Adrenal gland (tissue), 12 donors: ENCODE measurements around the gene ALDH3A2. TPM values are rescaled to one million over a fixed set of nuclear protein-coding genes. Genes with fewer than 3 reads are reported as not detected.
A peak's percentile ranks its signal among the peaks of the same experiment; 100 is the strongest.

ENCODE experiments used
- DNase-seq, 7 donors: peaks; one replicate each; pipeline ENCODE4 v3.0.0-alpha.2; 2019 to 2020
- H3K27ac ChIP-seq, 5 donors: fragments of 200-600 bp; sonication (generic) in 4 of 5; 1 replicate in 3 of 5; 2 replicates in 2 of 5; pipeline versions ENCODE4 v1.5.1 to v1.8.0; 2016 to 2020; ENCODE audit warnings: mild to moderate bottlenecking in 1 of 5
- H3K27me3 ChIP-seq: fragments of 200-600 bp; 2 replicates; pipeline ENCODE4 v1.8.0; 2021
- H3K36me3 ChIP-seq, 2 donors: fragments of 200-600 bp; replicated peaks in 1 of 2; 1 replicate in 1 of 2; 2 replicates in 1 of 2; pipeline versions ENCODE4 v1.5.1 to v1.8.0; 2018 to 2022
- H3K4me1 ChIP-seq, 2 donors: fragments of 200-600 bp; replicated peaks in 1 of 2; 1 replicate in 1 of 2; 2 replicates in 1 of 2; pipeline versions ENCODE4 v1.5.1 to v1.8.0; 2018 to 2021
- H3K4me3 ChIP-seq, 4 donors: fragments of 200-600 bp; sonication (generic) in 3 of 4; one replicate each; pipeline ENCODE4 v1.5.1; 2016 to 2018
- H3K9me3 ChIP-seq, 3 donors: fragments of 200-600 bp; sonication (generic) in 1 of 3; replicated peaks in 1 of 3; 1 replicate in 2 of 3; 2 replicates in 1 of 3; pipeline versions ENCODE4 v1.5.1 to v1.8.0; 2016 to 2021
- POLR2A ChIP-seq, 2 donors: fragments of 450-650 bp; IDR thresholded peaks; one replicate each; pipeline ENCODE4 v1.6.1; 2017; ENCODE audit warnings: antibody characterized with exemption in 2 of 2, mild to moderate bottlenecking in 2 of 2, moderate library complexity in 1 of 2
- WGBS, 4 donors: extraction: QIAGEN DNeasy Blood & Tissue Kit in 2 of 4; methylation state at CpG; one replicate each; pipeline versions ENCODE4 v1.1.5 to v1.1.7; 2013 to 2017; 5-methylcytosine and 5-hydroxymethylcytosine counted together
- intact Hi-C, 2 donors: fragments of 100-400 bp; cut with DNase I; formaldehyde crosslinking; loops; one replicate each; pipeline versions ENCODE4 v1.14.1 to v1.15.0; 2022 to 2023
- polyA plus RNA-seq, 3 donors: library from polyadenylated mRNA; stranded (reverse); fragments of 200-250 nt in 2 of 3; fragments of 350-450 nt in 1 of 3; fragmentation: Illumina TruSeq in 1 of 3; extraction: RNeasy Lipid Tissue Mini Kit (QIAGEN cat#74804) in 1 of 3; gene quantifications; one replicate each; pipeline ENCODE4 v1.2.3, GENCODE V29; 2013 to 2014
- total RNA-seq, 9 donors: library from RNA; depleted of rRNA in 4 of 9; stranded (reverse); fragments of >200 nt in 4 of 9; fragments of 120-200 nt in 1 of 9; fragmentation: NEBNext Ultra II Directional in 1 of 9; extraction: Animal tissue kit (Norgen Biotek cat#: 25700) in 1 of 9; gene quantifications; one replicate each; pipeline versions ENCODE4 v1.1.0 to v1.2.4, GENCODE V29; 2013 to 2023
- TF ChIP-seq, protein P1 (sequence below), 6 experiments: fragments of 450-650 bp in 4 of 6; fragments of 200-600 bp in 2 of 6; sonication (generic) in 1 of 6; IDR thresholded peaks; 1 replicate in 5 of 6; 2 replicates in 1 of 6; pipeline versions ENCODE4 v1.5.1 to v1.8.0; 2016 to 2021; ENCODE audit warnings: antibody characterized with exemption in 6 of 6, mild to moderate bottlenecking in 2 of 6, moderate library complexity in 1 of 6
- donor health status: healthy with polysubstance abuse.
- donor health status: Bipolar disorder and iron deficiency.
- donor health status: DM: yes; HTN: yes; CAD: no.
- donor health status: DM: no; HTN: no; CAD: no.
- donor health status: DM: no; HTN: no; CAD: no.
- donor health status: DM: yes; HTN: yes; CAD: no.

ALDH3A2 gene
- total and polyA plus RNA-seq, 12 donors: 99.1 to 1,009 (median 444) TPM

DNA sequence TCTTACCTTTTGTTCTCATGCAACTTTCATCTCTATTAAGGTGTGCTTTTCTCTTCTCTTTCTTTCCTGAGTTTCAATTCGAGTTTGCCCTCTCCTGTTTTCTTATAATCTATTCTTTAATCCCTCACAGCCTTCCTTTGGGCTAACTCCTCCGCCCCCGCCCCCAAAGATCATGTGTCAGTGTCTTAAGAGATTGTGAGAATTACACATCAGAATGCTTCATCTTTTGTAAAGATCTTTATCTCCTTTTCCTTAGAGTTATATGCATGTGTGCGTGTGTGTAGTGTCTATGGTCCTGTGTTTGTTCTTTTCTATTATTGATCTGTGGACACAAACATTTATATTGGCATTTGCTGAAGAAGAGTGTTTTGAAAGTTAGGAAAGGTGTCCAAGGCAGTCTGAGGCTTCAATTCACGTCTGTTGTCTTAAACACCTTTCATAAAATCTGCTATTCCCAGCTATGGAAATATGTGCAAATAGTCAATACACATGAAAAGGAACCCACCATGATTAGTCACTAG lies 6.1 kb upstream of the ALDH3A2 start:
- Histone ChIP-seq H3K27ac (peak overlapping the region in 1 of 5 donors; percentile 2), H3K4me1 (peaks cover 19 to 47% of the 10 kb centered on the region in 2 donors), H3K27me3 (no peaks in the 10 kb centered on the region), H3K4me3 (no peak overlapping the region), H3K36me3 (no peaks in the 10 kb centered on the region), H3K9me3 (no peaks in the 10 kb centered on the region)
- no peak for DNase-seq
- intact Hi-C loops: loop anchor here in 1 of 2 donors (10.0 kb wide), 1 partner anchor 68 kb away; no protein-coding TSS in a partner anchor
- no peak for TF ChIP-seq POLR2A (IDR thresholded peaks at IDR 0.05)
- TF ChIP-seq, protein P1, sequence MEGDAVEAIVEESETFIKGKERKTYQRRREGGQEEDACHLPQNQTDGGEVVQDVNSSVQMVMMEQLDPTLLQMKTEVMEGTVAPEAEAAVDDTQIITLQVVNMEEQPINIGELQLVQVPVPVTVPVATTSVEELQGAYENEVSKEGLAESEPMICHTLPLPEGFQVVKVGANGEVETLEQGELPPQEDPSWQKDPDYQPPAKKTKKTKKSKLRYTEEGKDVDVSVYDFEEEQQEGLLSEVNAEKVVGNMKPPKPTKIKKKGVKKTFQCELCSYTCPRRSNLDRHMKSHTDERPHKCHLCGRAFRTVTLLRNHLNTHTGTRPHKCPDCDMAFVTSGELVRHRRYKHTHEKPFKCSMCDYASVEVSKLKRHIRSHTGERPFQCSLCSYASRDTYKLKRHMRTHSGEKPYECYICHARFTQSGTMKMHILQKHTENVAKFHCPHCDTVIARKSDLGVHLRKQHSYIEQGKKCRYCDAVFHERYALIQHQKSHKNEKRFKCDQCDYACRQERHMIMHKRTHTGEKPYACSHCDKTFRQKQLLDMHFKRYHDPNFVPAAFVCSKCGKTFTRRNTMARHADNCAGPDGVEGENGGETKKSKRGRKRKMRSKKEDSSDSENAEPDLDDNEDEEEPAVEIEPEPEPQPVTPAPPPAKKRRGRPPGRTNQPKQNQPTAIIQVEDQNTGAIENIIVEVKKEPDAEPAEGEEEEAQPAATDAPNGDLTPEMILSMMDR (IDR thresholded peaks at IDR 0.05): no peak
- WGBS, 4 donors: 46 to 67% (median 56%) methylated on average over 5 of the region's 5 CpGs

DNA sequence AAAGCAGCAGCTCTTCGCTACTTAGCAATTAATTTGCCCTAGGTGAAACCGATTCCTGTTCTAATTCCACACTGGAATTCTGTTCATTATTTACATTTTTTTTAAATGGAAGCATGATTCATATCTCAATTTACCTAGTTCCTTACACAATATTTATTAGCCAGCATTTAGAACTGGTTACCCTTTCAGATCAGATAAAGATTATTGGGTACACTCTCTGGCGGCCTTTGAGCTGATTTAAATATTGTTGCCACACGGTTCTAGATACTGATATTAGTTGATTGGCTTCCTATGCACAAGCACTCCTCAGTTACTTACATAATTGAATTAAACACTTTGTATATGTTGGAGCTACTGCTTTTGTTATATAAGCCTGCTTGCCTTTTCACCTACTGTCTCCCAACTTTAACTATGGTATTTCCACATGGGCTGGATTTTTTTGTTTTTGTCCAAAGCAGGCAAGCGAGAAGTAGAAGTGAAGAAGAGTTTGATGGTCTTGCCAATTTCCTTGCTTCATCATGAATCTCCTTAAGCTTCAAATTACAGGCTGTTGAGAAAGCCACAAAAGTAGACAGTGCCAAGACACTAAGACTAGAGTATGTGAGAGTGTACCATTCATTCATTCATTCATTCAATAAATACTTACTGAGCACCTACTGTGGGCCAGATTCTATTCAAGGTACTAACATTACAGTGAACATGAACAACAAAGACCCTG lies 3.9 kb upstream of the ALDH3A2 start:
- Histone ChIP-seq H3K27ac (peak overlapping the region in 3 of 5 donors; percentile 94 to 96 (median 95)), H3K9me3 (no peaks in the 10 kb centered on the region), H3K27me3 (no peaks in the 10 kb centered on the region), H3K36me3 (no peaks in the 10 kb centered on the region), H3K4me1 (peaks cover 24 to 53% of the 10 kb centered on the region in 2 donors), H3K4me3 (peak overlapping the region in 1 of 4 donors; percentile 43)
- WGBS, 4 donors: 76 to 86% (median 79%) methylated on average over 5 of the region's 5 CpGs
- no peak for DNase-seq
- intact Hi-C loops: loop anchor here in 1 of 2 donors (10.0 kb wide), 1 partner anchor 70 kb away; no protein-coding TSS in a partner anchor
- TF ChIP-seq POLR2A (IDR thresholded peaks at IDR 0.05): no peak
- TF ChIP-seq, protein P1 (IDR thresholded peaks at IDR 0.05): no peak

DNA sequence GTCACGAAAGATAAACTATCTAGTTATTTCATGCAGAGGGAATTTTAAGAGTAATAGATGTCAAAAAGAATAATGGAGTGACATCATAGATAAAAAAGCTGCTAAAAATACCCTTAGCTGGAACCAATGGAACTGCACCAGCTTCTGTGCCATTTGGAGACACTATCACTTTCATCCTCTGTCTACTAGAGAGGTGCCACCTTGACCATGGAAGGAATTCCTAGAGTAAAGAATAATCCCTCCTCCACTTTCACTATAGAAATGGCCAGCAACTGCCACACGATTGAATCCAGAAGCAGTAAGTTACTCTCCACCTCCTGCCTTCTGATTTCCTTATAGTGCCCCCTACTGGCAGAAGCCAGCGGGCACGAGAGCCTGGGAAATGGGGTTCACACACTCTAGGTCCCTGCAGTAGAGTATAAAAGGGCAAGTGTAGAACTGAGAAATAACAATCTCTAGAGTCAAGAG lies 2.8 kb upstream of the ALDH3A2 start:
- Histone ChIP-seq H3K4me1 (peaks cover 26 to 50% of the 10 kb centered on the region in 2 donors), H3K4me3 (peak overlapping the region in 1 of 4 donors; percentile 43), H3K27me3 (no peaks in the 10 kb centered on the region), H3K9me3 (no peaks in the 10 kb centered on the region), H3K36me3 (no peaks in the 10 kb centered on the region), H3K27ac (peak overlapping the region; percentile 88 to 97 (median 95))
- TF ChIP-seq, protein P1 (IDR thresholded peaks at IDR 0.05): peak; percentile 52 to 76 (median 65)
- TF ChIP-seq POLR2A (IDR thresholded peaks at IDR 0.05): peak; percentile 16 to 47
- intact Hi-C loops: loop anchor here in 1 of 2 donors (10.0 kb wide), 1 partner anchor 71 kb away; no protein-coding TSS in a partner anchor
- DNase-seq: peak; percentile 57 to 79 (median 63)
- WGBS, 4 donors: 10 to 21% (median 15%) methylated on average over 4 of the region's 4 CpGs
